WI38 (cell line): ENCODE results near the gene SMYD2.

Experiments used
- H3K4me3 ChIP-seq: 2 replicates; pipeline ENCODE4 v1.5.1; 2011; ENCODE audit warnings: low read depth, mild to moderate bottlenecking, control low read depth, low read length
- TF ChIP-seq, protein P1 (sequence below): IDR thresholded peaks from 2 replicates; pipeline ENCODE4 v1.5.1; 2012; ENCODE audit warnings: low read depth, mild to moderate bottlenecking, control low read depth, low read length

The SMYD2 gene

DNA sequence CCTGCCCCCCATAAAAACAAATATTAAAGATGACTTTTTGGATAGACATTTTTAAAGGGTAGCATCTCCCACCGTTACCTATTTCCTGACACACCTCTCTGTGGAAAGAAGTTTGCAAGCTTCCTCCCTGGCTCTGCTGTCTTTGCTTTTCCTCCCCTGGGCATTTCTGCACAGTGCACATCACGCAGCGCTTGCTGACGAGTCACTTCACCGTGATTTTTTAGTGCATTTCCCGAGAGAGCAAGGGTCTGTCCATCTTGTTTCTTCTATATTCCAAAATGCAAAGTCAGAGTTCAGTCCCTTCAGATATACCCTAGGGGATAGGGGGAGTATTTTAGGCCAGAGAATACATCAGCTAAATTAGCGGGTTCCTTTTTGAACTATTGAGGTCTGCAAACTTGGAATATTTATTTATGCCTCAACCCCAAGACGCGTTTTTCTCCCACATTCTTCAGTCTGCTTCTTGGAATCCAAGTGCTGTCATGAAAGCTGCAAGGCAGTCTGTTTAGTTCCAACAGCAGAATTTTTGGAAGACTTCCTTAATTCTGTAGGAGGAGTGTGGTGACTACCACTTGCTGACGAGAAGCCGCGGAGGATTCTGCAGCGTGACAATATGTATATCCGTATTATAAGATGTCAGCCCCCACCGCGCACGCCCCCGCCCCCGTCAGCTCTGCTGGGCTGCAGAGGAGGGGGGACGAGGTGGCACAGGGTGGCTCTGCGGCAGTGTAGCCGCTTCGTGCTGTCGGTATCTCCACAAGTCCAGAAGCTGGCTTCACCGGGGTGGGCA lies 22.4 kb downstream of the SMYD2 start:
- TF ChIP-seq, protein P1, sequence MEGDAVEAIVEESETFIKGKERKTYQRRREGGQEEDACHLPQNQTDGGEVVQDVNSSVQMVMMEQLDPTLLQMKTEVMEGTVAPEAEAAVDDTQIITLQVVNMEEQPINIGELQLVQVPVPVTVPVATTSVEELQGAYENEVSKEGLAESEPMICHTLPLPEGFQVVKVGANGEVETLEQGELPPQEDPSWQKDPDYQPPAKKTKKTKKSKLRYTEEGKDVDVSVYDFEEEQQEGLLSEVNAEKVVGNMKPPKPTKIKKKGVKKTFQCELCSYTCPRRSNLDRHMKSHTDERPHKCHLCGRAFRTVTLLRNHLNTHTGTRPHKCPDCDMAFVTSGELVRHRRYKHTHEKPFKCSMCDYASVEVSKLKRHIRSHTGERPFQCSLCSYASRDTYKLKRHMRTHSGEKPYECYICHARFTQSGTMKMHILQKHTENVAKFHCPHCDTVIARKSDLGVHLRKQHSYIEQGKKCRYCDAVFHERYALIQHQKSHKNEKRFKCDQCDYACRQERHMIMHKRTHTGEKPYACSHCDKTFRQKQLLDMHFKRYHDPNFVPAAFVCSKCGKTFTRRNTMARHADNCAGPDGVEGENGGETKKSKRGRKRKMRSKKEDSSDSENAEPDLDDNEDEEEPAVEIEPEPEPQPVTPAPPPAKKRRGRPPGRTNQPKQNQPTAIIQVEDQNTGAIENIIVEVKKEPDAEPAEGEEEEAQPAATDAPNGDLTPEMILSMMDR = no peak
- H3K4me3 ChIP-seq = no peak overlapping the region

DNA sequence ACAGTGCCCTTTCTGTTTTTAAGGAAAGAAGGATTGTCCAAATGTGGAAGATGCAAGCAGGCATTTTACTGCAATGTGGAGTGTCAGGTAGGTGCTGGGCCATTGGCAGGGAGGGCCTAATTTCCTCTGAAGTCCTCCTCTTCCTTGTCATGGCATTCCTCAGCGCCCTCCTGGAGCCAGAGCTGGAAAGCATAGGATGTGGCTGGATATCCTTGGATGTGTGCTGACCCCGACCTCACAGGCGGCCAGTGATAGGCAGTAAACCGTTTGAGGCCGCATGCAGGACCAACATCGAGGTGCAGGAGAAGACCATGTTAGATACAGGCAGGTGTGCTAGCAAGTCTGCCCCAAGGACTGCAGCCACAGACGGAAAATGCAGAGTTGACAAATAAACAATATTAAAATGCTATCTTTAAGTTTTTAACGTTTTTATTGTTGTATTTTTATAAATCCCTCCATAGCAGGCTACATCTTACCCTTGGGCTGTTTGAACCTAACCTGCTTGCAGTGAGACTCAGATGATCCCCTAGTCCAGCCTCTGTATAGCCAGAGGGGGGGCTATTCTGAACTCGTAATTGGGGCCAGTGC lies 24.3 kb downstream of the SMYD2 start:
- TF ChIP-seq, protein P1 = no peak
- no peak overlapping the region for H3K4me3 ChIP-seq

DNA sequence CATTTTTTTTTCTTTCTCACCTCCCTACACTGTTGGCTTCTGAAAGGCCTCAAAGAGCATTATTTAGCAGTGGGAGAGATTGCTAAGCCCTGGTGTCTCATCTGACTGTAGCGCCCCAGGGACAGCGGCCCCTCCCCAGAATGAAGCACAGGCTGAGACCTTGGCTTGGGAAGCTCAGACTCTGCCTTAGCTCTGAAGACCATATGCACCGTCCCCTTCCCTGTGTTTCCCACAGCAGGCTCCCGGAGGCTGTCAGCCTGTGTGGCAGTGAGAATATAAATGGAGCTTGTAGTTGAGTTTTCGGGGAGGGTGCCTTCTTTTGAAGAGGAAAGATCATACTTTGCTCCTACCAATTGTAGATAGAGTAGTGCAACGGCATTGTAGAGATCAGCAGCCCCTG lies 25.3 kb downstream of the SMYD2 start:
- H3K4me3 ChIP-seq = no peak overlapping the region
- TF ChIP-seq, protein P1 = no peak

DNA sequence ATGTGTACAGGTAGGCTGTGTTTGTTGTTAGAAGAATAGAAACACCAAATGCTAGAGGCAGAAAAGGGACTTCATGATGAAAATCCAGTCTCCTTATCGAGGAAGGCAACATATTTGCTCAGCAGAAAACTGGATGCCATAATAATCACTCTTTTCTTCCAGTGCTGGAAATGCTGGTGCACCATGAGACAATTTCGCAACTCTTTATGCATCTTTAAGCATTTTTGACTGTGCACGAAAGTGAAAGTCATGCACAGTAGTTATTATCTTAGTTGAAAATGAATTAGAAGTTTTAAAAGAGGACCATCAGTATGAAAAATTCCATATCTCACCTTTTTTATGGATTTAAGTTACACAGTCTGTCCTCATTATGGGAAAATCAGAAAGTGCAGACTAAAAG lies 29.1 kb downstream of the SMYD2 start:
- no peak overlapping the region for H3K4me3 ChIP-seq
- TF ChIP-seq, protein P1 = no peak

DNA sequence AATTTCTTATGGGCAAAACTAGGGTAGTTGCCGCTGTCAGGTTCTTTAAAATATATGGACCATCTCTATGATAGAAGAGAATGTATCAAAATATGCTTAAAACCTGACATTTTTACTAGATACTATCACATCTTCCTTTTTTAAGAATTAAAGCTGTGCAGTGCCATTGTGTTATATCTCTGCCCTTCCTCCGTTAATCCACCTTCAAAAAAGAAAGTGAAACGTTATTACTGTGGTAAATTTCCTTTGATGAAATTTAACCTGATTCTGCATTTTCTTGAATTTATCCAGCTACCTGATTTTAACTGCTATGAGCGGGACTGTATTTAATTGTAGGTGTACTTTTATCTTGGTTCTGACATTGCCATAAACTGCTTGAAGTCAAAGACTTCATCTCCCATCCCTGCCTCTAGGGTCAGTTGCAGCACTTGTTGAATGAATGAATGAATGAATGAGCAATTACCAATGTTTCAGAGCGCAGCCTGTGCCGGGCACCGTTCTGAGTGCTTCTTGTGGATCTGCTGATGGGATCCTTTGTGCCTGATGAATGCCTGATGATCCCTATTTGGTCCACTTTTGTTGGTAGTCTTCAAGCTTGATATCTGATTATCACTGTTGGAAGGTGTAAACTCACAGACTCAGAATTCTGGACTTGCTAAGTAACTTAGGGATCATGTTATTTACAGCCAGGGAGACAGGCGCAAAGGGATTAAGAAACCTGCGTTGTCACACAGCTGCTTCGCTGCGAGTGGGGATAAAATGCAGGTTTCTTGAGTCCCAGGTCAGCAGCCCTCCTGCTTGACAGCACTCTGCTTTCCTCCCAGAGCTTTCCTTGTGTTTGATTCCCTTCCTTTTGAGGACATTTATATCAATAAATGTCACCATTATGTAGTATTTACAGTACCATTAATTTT lies 30.1 kb downstream of the SMYD2 start:
- no peak overlapping the region for H3K4me3 ChIP-seq
- TF ChIP-seq, protein P1 = no peak

DNA sequence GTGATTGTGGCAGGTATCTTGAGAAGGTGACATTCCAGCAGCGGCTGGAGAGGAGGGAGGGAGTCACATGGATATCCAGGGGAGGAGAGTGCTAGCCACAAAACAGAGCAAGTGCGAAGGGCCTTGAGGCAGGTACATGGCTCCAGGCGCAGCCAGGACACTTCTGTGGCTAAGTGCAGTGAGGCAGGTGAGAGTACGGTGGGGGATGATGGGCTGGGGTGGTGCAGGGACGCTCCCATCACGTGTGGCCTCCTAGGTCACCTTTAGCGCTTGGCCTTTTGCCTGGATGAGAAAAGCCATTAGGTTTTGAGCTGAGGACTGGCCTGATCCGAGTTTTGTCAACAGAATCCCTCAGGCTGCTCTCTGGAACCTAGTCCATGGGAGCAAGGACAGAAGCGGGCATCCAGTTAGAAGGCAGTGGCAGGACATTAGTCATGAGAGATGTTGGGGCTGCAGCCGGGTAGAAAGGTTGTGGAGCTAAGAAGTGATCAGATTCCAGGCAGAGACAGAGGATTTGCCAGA lies 31.6 kb downstream of the SMYD2 start:
- TF ChIP-seq, protein P1 = no peak
- no peak overlapping the region for H3K4me3 ChIP-seq
